ENCODE data around the gene PLRG1.
"Not testable (repeated sequence)": the region's sequence is repeated elsewhere in the genome, so short reads cannot be mapped to it uniquely, and the experiment has no call there.

PLRG1 gene

GRCh38 chr4:154549894-154550790 is at the start of gene PLRG1:
PLRG1 (minus strand) TSS chr4:154550400; CDS start chr4:154550308, 92 bp downstream.
- peak; percentile 96 for DNase-seq (ENCODE audit: low spot score)

GRCh38 chr4:154597798-154598774 is 47.9 kb upstream of the PLRG1 start:
- DNase-seq (ENCODE audit: low spot score) = no peak

- not testable (repeated sequence) for DNase-seq (ENCODE audit: low spot score)
Observed at GRCh38 chr4:154597281-154597680, 47.1 kb upstream of the PLRG1 start.

GRCh38 chr4:154595807-154596206 is 45.6 kb upstream of the PLRG1 start:
- no peak for DNase-seq (ENCODE audit: low spot score)

GRCh38 chr4:154594343-154594742 is 44.1 kb upstream of the PLRG1 start:
- DNase-seq (ENCODE audit: low spot score) = not testable (repeated sequence)

- no peak for DNase-seq (ENCODE audit: low spot score)
Observed at GRCh38 chr4:154593868-154594267, 43.7 kb upstream of the PLRG1 start.

GRCh38 chr4:154591890-154592289 is 41.7 kb upstream of the PLRG1 start:
- no peak for DNase-seq (ENCODE audit: low spot score)

GRCh38 chr4:154590329-154591006 is 40.3 kb upstream of the PLRG1 start, which contains the start of gene FGA:
FGA (minus strand) TSS chr4:154590742; CDS start chr4:154590687, 55 bp downstream.
- no peak for DNase-seq (ENCODE audit: low spot score)

GRCh38 chr4:154589296-154590197 is 39.3 kb upstream of the PLRG1 start:
- DNase-seq (ENCODE audit: low spot score) = no peak

GRCh38 chr4:154588198-154588597 is 38.0 kb upstream of the PLRG1 start:
- no peak for DNase-seq (ENCODE audit: low spot score)

GRCh38 chr4:154586296-154587033 is 36.3 kb upstream of the PLRG1 start:
- no peak for DNase-seq (ENCODE audit: low spot score)

GRCh38 chr4:154585369-154586018 is 35.3 kb upstream of the PLRG1 start:
- DNase-seq (ENCODE audit: low spot score) = no peak

GRCh38 chr4:154584259-154584658 is 34.1 kb upstream of the PLRG1 start:
- no peak for DNase-seq (ENCODE audit: low spot score)

GRCh38 chr4:154583677-154584076 is 33.5 kb upstream of the PLRG1 start:
- DNase-seq (ENCODE audit: low spot score) = no peak

- no peak for DNase-seq (ENCODE audit: low spot score)
Observed at GRCh38 chr4:154583230-154583629, 33.0 kb upstream of the PLRG1 start.

GRCh38 chr4:154582723-154583122 is 32.5 kb upstream of the PLRG1 start:
- DNase-seq (ENCODE audit: low spot score) = no peak

GRCh38 chr4:154579927-154580326 is 29.7 kb upstream of the PLRG1 start:
- DNase-seq (ENCODE audit: low spot score) = no peak

GRCh38 chr4:154578919-154579318 is 28.7 kb upstream of the PLRG1 start:
- no peak for DNase-seq (ENCODE audit: low spot score)

GRCh38 chr4:154577324-154577723 is 27.1 kb upstream of the PLRG1 start:
- no peak for DNase-seq (ENCODE audit: low spot score)

GRCh38 chr4:154574311-154574710 is 24.1 kb upstream of the PLRG1 start:
- DNase-seq (ENCODE audit: low spot score) = no peak
